Effector memory CD4-positive, alpha-beta T cell (primary cell): ENCODE data around the gene KLF4.

Source experiments
- DNase-seq, 3 donors: peaks; one replicate each; pipeline ENCODE4 v3.0.0-alpha.2; 2020
- H3K27ac ChIP-seq: 2 replicates; pipeline ENCODE4 v1.7.0; 2013; ENCODE audit warnings: mild to moderate bottlenecking, low read length, moderate library complexity; ENCODE audit not compliant: insufficient read depth, poor library complexity, severe bottlenecking
- H3K27me3 ChIP-seq: replicated peaks from 2 replicates; pipeline ENCODE4 v1.7.0; 2013; ENCODE audit warnings: mild to moderate bottlenecking, low read length; ENCODE audit not compliant: insufficient read depth, control insufficient read depth, poor library complexity, severe bottlenecking
- H3K36me3 ChIP-seq: 2 replicates; pipeline ENCODE4 v1.7.0; 2013; ENCODE audit warnings: mild to moderate bottlenecking, low read length, moderate library complexity; ENCODE audit not compliant: control insufficient read depth, insufficient read depth
- H3K4me1 ChIP-seq: 2 replicates; pipeline ENCODE4 v1.7.0; 2013; ENCODE audit warnings: low read length, mild to moderate bottlenecking; ENCODE audit not compliant: control insufficient read depth, insufficient read depth, poor library complexity, severe bottlenecking
- H3K4me3 ChIP-seq: 2 replicates; pipeline ENCODE4 v1.7.0; 2013; ENCODE audit warnings: low read length, low read depth, mild to moderate bottlenecking; ENCODE audit not compliant: insufficient read depth, poor library complexity, severe bottlenecking
- H3K9me3 ChIP-seq: 2 replicates; pipeline ENCODE4 v1.7.0; 2013; ENCODE audit warnings: mild to moderate bottlenecking, low read length, moderate library complexity; ENCODE audit not compliant: control insufficient read depth

Gene KLF4

DNA sequence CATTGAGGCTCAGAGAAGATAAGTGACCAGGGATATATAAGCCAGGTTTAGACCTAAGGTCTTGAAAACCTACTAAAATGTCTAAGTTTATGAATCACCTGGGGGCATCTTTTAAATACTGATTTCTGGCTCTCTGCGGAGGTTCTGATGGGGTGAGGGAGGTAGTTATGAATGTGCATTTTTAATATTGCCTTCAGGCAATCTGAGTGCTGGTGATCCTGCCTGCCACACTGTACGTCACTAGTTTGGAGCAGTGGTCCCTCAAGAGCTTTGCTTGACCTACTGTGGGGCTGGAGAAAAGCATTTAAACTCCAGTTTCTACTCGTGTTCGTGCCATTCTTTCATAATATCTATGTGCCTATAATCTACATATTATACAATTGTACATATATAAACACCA is 36.1 kb downstream of the KLF4 start:
- H3K9me3 ChIP-seq, result no peaks in the 10 kb centered on the region
- H3K4me1 ChIP-seq, result no peaks in the 10 kb centered on the region
- DNase-seq, result no peak
- no peak overlapping the region for H3K4me3 ChIP-seq
- H3K27ac ChIP-seq, result no peak overlapping the region
- H3K36me3 ChIP-seq, result no peaks in the 10 kb centered on the region
- H3K27me3 ChIP-seq, result no peaks in the 10 kb centered on the region

DNA sequence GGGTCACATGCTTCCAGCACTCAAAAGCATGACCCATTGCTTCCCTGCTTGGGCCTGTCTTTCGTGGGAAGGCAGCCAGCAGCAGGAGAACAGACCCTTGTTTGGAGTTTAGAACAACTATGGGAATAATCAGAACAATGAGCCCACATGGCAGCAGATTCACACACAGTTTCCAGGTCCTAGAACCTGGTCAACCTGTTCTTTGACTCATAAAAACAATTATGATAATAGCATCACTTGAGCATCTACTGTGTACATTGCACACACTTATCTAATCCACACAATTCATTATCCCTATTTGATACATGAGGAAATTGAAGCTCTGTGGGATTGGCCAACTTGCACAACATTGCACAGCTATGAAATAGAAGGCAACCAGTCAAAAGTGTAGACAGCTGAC is 41.7 kb downstream of the KLF4 start:
- Histone ChIP-seq H3K9me3 (no peaks in the 10 kb centered on the region), H3K36me3 (no peaks in the 10 kb centered on the region), H3K4me3 (no peak overlapping the region), H3K27me3 (no peaks in the 10 kb centered on the region), H3K4me1 (no peaks in the 10 kb centered on the region), H3K27ac (no peak overlapping the region)
- DNase-seq, result no peak

DNA sequence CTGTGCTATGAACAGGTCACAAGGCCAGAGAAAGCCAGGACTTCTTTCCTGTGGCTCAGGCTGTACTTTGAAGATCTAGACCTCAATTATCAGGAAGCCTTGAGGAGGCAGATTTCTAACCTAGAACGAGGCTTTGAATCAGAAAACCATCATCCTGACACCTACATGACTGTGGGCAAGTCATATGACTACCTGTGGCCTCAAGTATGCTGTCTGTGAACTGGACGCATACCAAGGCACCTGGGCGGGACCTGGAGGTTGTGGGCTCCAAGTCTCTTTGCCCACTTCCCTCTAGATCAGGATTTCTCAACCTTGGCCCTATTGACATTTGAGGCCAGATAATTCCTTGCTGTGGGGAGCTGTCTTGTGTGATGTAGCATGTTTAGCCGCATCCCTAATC is 42.5 kb downstream of the KLF4 start:
- H3K27me3 ChIP-seq, result no peaks in the 10 kb centered on the region
- no peaks in the 10 kb centered on the region for H3K9me3 ChIP-seq
- no peak for DNase-seq
- H3K4me1 ChIP-seq, result no peaks in the 10 kb centered on the region
- H3K4me3 ChIP-seq, result no peak overlapping the region
- H3K27ac ChIP-seq, result no peak overlapping the region
- H3K36me3 ChIP-seq, result no peaks in the 10 kb centered on the region

DNA sequence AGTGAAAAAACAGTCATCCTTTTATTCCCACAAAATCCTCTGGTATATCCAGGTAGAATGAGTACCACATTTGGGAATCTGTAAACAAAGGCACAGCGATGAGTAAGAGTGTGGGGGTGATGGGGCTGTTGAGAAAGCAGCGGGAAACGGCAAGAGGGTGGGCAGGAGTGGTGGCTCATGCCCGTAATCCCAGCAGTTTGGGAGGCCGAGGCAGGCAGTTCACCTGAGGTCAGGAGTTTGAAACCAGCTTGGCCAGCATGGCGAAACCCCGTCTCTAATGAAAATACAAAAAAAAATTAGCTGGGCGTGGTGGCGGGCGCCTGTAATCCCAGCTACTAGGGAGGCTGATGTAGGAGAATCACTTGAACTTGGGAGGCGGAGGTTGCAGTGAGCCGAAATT is 43.1 kb downstream of the KLF4 start:
- no peaks in the 10 kb centered on the region for H3K36me3 ChIP-seq
- H3K4me1 ChIP-seq, result no peaks in the 10 kb centered on the region
- no peak overlapping the region for H3K4me3 ChIP-seq
- no peaks in the 10 kb centered on the region for H3K9me3 ChIP-seq
- H3K27ac ChIP-seq, result no peak overlapping the region
- no peak for DNase-seq
- H3K27me3 ChIP-seq, result no peaks in the 10 kb centered on the region

DNA sequence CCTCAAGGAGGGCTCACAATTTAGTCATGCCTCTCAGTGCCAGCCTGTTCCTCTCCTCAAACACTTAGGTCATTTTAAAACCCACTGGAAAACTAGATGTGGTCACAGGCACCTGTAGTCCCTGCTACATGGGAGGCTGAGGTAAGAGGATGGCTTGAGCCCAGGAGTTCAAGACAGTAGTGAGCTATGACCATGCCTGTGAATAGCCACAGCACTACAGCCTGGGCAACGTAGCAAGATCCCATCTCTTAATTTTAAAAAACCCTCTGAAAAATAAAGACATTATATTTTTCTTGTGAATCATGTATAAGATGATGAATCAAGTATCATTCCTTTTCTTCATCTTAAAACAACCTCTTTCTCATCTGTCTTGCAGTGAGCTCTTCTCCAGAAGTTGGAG is 45.8 kb downstream of the KLF4 start:
- no peaks in the 10 kb centered on the region for H3K4me1 ChIP-seq

DNA sequence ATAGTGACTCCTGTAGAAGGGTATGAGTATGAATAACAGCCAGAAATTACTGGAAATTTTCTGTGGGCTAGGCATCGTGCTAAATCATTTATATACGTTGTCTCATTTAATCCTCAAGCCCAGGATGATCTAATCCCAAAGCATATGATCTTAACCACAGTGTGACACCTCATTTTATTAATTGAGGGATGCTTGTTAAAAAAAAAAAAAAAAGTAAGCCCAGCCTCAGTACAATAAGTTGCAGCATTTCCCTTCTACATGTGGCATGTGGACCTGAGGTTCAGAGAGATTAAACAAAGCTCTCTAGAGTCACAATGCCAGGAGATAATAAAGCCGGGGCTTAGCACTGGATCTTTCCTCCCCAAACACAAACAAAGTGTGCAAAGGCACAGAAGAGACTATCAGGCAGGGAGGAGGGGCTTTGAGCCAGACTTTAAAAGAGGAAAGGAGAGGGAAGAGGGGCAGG is 49.5 kb downstream of the KLF4 start:
- Histone ChIP-seq H3K9me3 (no peaks in the 10 kb centered on the region), H3K27me3 (peaks cover 4% of the 10 kb centered on the region), H3K27ac (no peak overlapping the region), H3K4me1 (no peaks in the 10 kb centered on the region), H3K36me3 (no peaks in the 10 kb centered on the region), H3K4me3 (no peak overlapping the region)
- no peak for DNase-seq

More for the DNA sequence above, 45.8 kb downstream of the KLF4 start:
- Histone ChIP-seq H3K36me3 (no peaks in the 10 kb centered on the region), H3K27ac (no peak overlapping the region), H3K4me3 (no peak overlapping the region), H3K9me3 (no peaks in the 10 kb centered on the region), H3K27me3 (no peaks in the 10 kb centered on the region)
- no peak for DNase-seq

DNA sequence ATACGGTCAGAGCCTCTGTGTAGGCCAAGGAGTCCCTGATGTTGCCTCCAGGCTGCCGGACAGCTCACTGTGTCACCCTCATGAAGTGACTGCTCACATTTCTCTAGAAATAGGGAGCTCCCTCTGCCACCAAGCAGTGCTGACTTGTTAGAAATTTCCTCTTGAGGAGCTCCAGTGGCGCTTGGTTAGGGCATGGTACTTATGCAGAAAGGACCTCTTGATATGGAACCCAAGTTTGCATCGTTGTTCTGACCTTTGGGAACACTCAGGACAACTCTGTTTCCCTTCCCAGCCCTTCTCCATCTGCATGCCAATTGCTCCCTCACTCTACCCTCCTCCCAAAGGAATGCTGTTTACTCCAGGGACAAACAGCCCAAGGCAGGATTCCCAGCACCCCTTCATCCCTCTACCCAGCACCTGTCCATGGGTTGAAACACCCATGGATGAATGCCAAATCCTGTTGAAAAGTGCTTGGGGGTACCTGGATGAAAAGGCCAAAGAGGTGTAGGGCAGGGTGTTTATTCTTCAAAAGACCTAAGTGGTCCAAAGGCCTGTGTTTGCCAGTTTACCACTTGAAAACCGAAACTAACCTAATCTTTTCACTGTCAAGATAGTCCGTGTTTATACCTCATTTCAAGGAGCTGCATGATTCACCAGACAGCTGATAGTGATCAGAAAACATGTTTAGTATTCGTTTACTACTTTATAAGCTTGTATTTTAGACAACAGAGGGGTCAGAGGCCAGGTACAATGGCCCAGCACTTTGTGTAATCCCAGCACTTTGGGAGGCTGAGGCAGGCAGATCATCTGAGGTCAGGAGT is 51.1 kb downstream of the KLF4 start:
- Histone ChIP-seq H3K4me3 (no peak overlapping the region), H3K36me3 (no peaks in the 10 kb centered on the region), H3K4me1 (no peaks in the 10 kb centered on the region), H3K9me3 (no peaks in the 10 kb centered on the region), H3K27ac (no peak overlapping the region), H3K27me3 (peaks cover 4% of the 10 kb centered on the region)
- no peak for DNase-seq

DNA sequence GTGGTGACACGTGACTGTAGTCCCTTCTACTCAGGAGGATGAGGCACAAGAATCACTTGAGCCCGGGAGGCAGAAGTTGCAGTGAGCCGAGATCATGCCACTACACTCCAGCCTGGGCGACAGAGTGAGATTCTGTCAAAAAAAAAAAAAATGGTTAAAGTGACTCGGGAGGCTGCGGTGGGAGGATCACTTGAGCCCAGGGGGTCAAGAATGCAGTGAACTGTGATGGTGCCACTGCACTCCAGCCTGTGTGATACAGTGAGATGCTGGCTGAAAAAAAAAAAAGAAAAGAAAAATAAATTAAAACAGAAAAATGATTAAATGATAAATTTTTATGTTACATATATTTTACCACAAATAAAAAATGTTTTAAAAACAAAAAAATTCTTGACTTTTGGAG is 51.9 kb downstream of the KLF4 start:
- Histone ChIP-seq H3K36me3 (no peaks in the 10 kb centered on the region), H3K27ac (no peak overlapping the region), H3K4me3 (no peak overlapping the region), H3K9me3 (no peaks in the 10 kb centered on the region), H3K27me3 (peaks cover 4% of the 10 kb centered on the region), H3K4me1 (no peaks in the 10 kb centered on the region)
- no peak for DNase-seq

DNA sequence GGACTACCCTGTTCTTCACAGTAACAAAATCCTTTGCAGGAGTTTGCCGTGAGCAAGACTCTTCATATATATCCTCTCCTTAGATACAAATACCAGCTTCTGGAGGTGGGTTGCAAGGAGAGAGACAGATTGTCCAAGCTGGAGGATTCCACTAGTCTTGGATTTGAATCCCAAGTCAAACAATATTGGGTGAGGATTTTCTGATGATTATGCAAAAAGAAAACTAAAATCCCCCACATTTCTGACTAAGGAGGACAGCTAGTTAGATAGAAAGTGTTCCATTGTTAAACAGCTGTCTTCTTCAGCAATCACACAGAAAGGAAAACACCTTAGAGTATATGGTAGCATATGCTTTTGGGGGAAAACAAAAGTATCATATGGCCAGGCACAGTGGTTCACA is 54.2 kb downstream of the KLF4 start:
- DNase-seq, result no peak
- Histone ChIP-seq H3K4me1 (no peaks in the 10 kb centered on the region), H3K4me3 (no peak overlapping the region), H3K36me3 (no peaks in the 10 kb centered on the region), H3K27me3 (peaks cover 4% of the 10 kb centered on the region), H3K9me3 (no peaks in the 10 kb centered on the region), H3K27ac (no peak overlapping the region)
